Endothelial cell of umbilical vein (primary cell): ENCODE results near the gene SKA3. TPM values are rescaled to one million over a fixed set of nuclear protein-coding genes. Genes with fewer than 3 reads are reported as not detected.

Experiments used
- BruUV-seq: library from RNA; stranded (reverse); fragments of 400-500 nt; replicated peaks from 2 replicates; lab custom pipeline; 2021; lab: Mats Ljungman, UMichigan
- CTCF ChIA-PET: fragments of 300-600, 350-600 bp; sonication (Branson Sonifier 250); formaldehyde crosslinking; loops from one replicate; lab custom pipeline; 2021; ENCODE audit warnings: antibody characterized with exemption, inconsistent platforms; lab: Charles Lee
- POLR2A ChIA-PET: fragments of 300-600, 350-600 bp; sonication (Branson Sonifier 250); formaldehyde crosslinking; loops from one replicate; lab custom pipeline; 2021; ENCODE audit warnings: antibody characterized with exemption, inconsistent platforms; lab: Charles Lee
- DNase-seq: peaks from one replicate; pipeline ENCODE4 v3.0.0-alpha.2; 2011; ENCODE audit warnings: low read depth, low spot score
- FAIRE-seq: peaks from 2 replicates; lab custom pipeline; 2011; peaks lifted over from hg19 to GRCh38; lab: Jason Lieb, UNC
- H2AFZ ChIP-seq: 2 replicates; pipeline ENCODE4 v1.6.0; 2012; ENCODE audit warnings: low read depth, low read length, control low read depth, inconsistent platforms
- H3K27ac ChIP-seq: 2 replicates; pipeline ENCODE4 v1.5.1; 2011; ENCODE audit warnings: low read depth, mild to moderate bottlenecking, control low read depth, low read length, moderate library complexity; ENCODE audit not compliant: insufficient read depth
- H3K27me3 ChIP-seq, 2 experiments: 2 replicates each; pipeline versions ENCODE4 v1.6.0 to v1.6.1; 2011; ENCODE audit warnings: low read length in 2 of 2, mixed read lengths in 1 of 2; ENCODE audit not compliant: control insufficient read depth in 2 of 2, insufficient read depth in 2 of 2
- H3K36me3 ChIP-seq, 2 experiments: 2 replicates in 1 of 2; 3 replicates in 1 of 2; pipeline ENCODE4 v1.5.1; 2011; ENCODE audit warnings: low read length in 2 of 2, mild to moderate bottlenecking in 1 of 2, moderate library complexity in 1 of 2; ENCODE audit not compliant: control insufficient read depth in 2 of 2, insufficient read depth in 2 of 2; ENCODE audit errors: extremely low read depth in 1 of 2
- H3K4me1 ChIP-seq: 3 replicates; pipeline ENCODE4 v1.5.1; 2011; ENCODE audit warnings: mild to moderate bottlenecking, low read length; ENCODE audit not compliant: control insufficient read depth, insufficient read depth; ENCODE audit errors: extremely low read depth
- H3K4me2 ChIP-seq: 2 replicates; pipeline ENCODE4 v1.6.1; 2011; ENCODE audit warnings: low read length, control low read depth, mixed read lengths; ENCODE audit not compliant: insufficient read depth
- H3K4me3 ChIP-seq, 3 experiments: fragments of 200-600 bp in 1 of 3; sonication (generic), shearing (Covaris generic) in 1 of 3; replicated peaks in 1 of 3; 2 replicates each; pipeline ENCODE4 v1.5.1; 2011 to 2016; ENCODE audit warnings: control low read depth in 3 of 3, low read length in 3 of 3, mild to moderate bottlenecking in 2 of 3, inconsistent platforms in 1 of 3, low read depth in 1 of 3, moderate library complexity in 1 of 3; ENCODE audit not compliant: insufficient read depth in 1 of 3
- H3K79me2 ChIP-seq: 2 replicates; pipeline ENCODE4 v1.6.0; 2012; ENCODE audit warnings: low read length, inconsistent platforms; ENCODE audit not compliant: control insufficient read depth, insufficient read depth
- H3K9ac ChIP-seq: replicated peaks from 2 replicates; pipeline ENCODE3; 2011; ENCODE audit warnings: low read length, control low read depth; ENCODE audit not compliant: insufficient read depth; ENCODE audit errors: extremely low read depth
- H3K9me1 ChIP-seq: replicated peaks from 3 replicates; pipeline ENCODE4 v1.6.0; 2011; ENCODE audit warnings: mild to moderate bottlenecking, low read length; ENCODE audit not compliant: control insufficient read depth, insufficient read depth; ENCODE audit errors: extremely low read depth
- H3K9me3 ChIP-seq: replicated peaks from 2 replicates; pipeline ENCODE4 v1.5.1; 2012; ENCODE audit warnings: low read length, inconsistent platforms; ENCODE audit not compliant: control insufficient read depth, insufficient read depth
- H4K20me1 ChIP-seq: replicated peaks from 2 replicates; pipeline ENCODE3; 2011; ENCODE audit warnings: mild to moderate bottlenecking, low read length; ENCODE audit not compliant: control insufficient read depth, insufficient read depth; ENCODE audit errors: extremely low read depth
- EZH2 ChIP-seq: IDR thresholded peaks from 2 replicates; pipeline ENCODE4 v1.6.1; 2012; ENCODE audit warnings: borderline replicate concordance, low read depth, mild to moderate bottlenecking, moderate library complexity, low read length, inconsistent platforms; ENCODE audit not compliant: severe bottlenecking
- FOS ChIP-seq: IDR thresholded peaks from 2 replicates; pipeline ENCODE4 v1.6.1; 2011; ENCODE audit warnings: mild to moderate bottlenecking, low read length, moderate library complexity, borderline replicate concordance; ENCODE audit not compliant: insufficient read depth
- GATA2 ChIP-seq: IDR thresholded peaks from 2 replicates; pipeline ENCODE4 v1.7.0; 2011; ENCODE audit warnings: low read depth, mild to moderate bottlenecking, moderate library complexity, mixed read lengths, low read length; ENCODE audit not compliant: insufficient read length, insufficient read depth
- JUN ChIP-seq: IDR thresholded peaks from 2 replicates; pipeline ENCODE4 v1.6.1; 2011; ENCODE audit warnings: borderline replicate concordance, low read depth; ENCODE audit not compliant: insufficient read length, insufficient read depth
- MYC ChIP-seq: IDR thresholded peaks from one replicate; pipeline ENCODE4 v1.6.1; 2011; ENCODE audit warnings: mild to moderate bottlenecking, low read depth, low read length
- POLR2A ChIP-seq: IDR thresholded peaks from 2 replicates; pipeline ENCODE4 v1.6.1; 2012; ENCODE audit warnings: low read depth, mild to moderate bottlenecking, control low read depth, low read length
- POLR2AphosphoS5 ChIP-seq: IDR thresholded peaks from 2 replicates; pipeline ENCODE4 v1.6.1; 2012; ENCODE audit warnings: low read depth, mild to moderate bottlenecking, control low read depth, low read length, moderate library complexity; ENCODE audit not compliant: insufficient read depth
- dilution Hi-C: fragments of 300-500 bp; cut with MboI; formaldehyde crosslinking; loops from one replicate; pipeline ENCODE4 v1.15.0; 2019; ENCODE audit warnings: low sequenced_read_pairs; ENCODE audit not compliant: extremely low pct_ligation_motif_present
- intact Hi-C: fragments of 100-400 bp; cut with micrococcal nuclease; formaldehyde crosslinking; loops from one replicate; pipeline ENCODE4 v1.10.0; 2022
- polyA plus RNA-seq, 4 experiments: library from polyadenylated mRNA; depleted of rRNA in 3 of 4; stranded (reverse) in 3 of 4; unstranded in 1 of 4; fragments of >200 nt; gene quantifications; 2 replicates each; pipeline versions ENCODE4 v1.2.1 to v1.2.3, GENCODE V29; 2011 to 2012; ENCODE audit warnings: missing spikeins in 1 of 4
- total RNA-seq: library from RNA; stranded (reverse); gene quantifications from 2 replicates; pipeline ENCODE4 v1.2.3, GENCODE V29; 2021
- TF ChIP-seq, protein P1 (sequence below), 2 donors: IDR thresholded peaks; 1 replicate in 1 of 2; 2 replicates in 1 of 2; pipeline ENCODE4 v1.5.1; 2011; ENCODE audit warnings: low read length in 2 of 2, mild to moderate bottlenecking in 2 of 2, moderate library complexity in 2 of 2, control low read depth in 1 of 2, inconsistent platforms in 1 of 2, low read depth in 1 of 2; ENCODE audit not compliant: insufficient read depth in 1 of 2; ENCODE audit errors: extremely low read depth in 1 of 2
- TF ChIP-seq, protein P2 (sequence below): IDR thresholded peaks from 2 replicates; pipeline ENCODE4 v1.6.1; 2011; ENCODE audit not compliant: insufficient read depth, insufficient read length

The SKA3 gene
- total and polyA plus RNA-seq, 2 donors (not counting 3 experiments of a cell fraction or from before 2014, with no cell fraction given), result 9.4 to 28.7 TPM

DNA sequence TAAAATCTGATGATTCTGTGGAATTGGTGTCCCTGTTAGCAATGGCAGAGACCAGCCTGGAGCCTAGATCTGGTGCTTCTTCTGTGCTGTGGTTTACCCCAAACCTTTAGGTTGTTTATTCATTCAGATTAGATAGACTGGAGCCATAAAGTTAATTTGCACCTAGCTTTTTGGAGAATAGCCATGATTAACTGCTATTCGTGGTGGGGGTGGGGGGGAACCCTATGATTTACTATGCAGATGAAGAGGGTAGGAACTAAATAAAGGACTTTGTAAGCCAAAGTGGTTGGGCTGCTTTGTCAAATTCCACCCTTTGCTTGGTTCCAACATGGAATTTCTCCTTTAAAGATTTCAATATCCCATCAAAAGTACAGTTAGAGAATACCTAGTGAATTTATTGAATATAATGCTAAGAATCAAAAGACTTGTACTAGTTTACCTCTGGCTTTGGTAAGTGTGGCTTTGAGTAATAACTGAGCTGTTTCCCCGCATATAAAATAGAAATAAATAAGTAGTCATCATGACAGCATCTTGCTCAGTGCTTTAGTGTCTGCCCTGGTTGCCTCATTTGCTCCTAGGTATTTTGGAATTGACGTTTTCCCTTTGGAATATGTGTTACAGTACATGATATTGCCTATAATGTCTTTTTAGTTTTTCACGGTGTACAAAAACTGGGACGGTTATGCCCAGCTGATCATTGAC is 27.6 kb downstream of the SKA3 start:
- H2AFZ ChIP-seq, result no peak overlapping the region
- FAIRE-seq (no peak), DNase-seq (no peak)
- intact Hi-C loops (no loop called here), dilution Hi-C loops (no loop called here)
- peaks cover 8 to 20% of the 10 kb centered on the region in 2 experiments for H3K36me3 ChIP-seq
- H3K4me2 ChIP-seq, result no peak overlapping the region
- CTCF ChIA-PET, result interaction anchor here (0.9 to 1.2 kb wide), 2 partner anchors 11 to 32 kb away, joined by 3 to 4 read pairs; no protein-coding TSS in a partner anchor
- no TSS peak for BruUV-seq
- H3K9me3 ChIP-seq, result no peaks in the 10 kb centered on the region
- H3K9me1 ChIP-seq, result no peaks in the 10 kb centered on the region
- H3K27me3 ChIP-seq, result no peaks in the 10 kb centered on the region
- POLR2A ChIA-PET, result no interaction called here
- H3K9ac ChIP-seq, result no peak overlapping the region
- no peak overlapping the region for H3K27ac ChIP-seq
- no peaks in the 10 kb centered on the region for H4K20me1 ChIP-seq
- no peaks in the 10 kb centered on the region for H3K4me1 ChIP-seq
- TF ChIP-seq MYC (no peak), POLR2AphosphoS5 (no peak), JUN (no peak), POLR2A (no peak), FOS (no peak), EZH2 (no peak), GATA2 (no peak)
- TF ChIP-seq, protein P1, sequence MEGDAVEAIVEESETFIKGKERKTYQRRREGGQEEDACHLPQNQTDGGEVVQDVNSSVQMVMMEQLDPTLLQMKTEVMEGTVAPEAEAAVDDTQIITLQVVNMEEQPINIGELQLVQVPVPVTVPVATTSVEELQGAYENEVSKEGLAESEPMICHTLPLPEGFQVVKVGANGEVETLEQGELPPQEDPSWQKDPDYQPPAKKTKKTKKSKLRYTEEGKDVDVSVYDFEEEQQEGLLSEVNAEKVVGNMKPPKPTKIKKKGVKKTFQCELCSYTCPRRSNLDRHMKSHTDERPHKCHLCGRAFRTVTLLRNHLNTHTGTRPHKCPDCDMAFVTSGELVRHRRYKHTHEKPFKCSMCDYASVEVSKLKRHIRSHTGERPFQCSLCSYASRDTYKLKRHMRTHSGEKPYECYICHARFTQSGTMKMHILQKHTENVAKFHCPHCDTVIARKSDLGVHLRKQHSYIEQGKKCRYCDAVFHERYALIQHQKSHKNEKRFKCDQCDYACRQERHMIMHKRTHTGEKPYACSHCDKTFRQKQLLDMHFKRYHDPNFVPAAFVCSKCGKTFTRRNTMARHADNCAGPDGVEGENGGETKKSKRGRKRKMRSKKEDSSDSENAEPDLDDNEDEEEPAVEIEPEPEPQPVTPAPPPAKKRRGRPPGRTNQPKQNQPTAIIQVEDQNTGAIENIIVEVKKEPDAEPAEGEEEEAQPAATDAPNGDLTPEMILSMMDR (IDR thresholded peaks at IDR 0.05; ENCODE audit: extremely low read depth in 1 of 2, insufficient read depth in 1 of 2, low read depth in 1 of 2, low read length in 2 of 2), result no peak
- TF ChIP-seq, protein P2, sequence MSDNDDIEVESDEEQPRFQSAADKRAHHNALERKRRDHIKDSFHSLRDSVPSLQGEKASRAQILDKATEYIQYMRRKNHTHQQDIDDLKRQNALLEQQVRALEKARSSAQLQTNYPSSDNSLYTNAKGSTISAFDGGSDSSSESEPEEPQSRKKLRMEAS, result no peak
- no peak overlapping the region for H3K4me3 ChIP-seq
- peaks cover 16% of the 10 kb centered on the region for H3K79me2 ChIP-seq
